Measurements from ENCODE around the gene RNF208.

DNA sequence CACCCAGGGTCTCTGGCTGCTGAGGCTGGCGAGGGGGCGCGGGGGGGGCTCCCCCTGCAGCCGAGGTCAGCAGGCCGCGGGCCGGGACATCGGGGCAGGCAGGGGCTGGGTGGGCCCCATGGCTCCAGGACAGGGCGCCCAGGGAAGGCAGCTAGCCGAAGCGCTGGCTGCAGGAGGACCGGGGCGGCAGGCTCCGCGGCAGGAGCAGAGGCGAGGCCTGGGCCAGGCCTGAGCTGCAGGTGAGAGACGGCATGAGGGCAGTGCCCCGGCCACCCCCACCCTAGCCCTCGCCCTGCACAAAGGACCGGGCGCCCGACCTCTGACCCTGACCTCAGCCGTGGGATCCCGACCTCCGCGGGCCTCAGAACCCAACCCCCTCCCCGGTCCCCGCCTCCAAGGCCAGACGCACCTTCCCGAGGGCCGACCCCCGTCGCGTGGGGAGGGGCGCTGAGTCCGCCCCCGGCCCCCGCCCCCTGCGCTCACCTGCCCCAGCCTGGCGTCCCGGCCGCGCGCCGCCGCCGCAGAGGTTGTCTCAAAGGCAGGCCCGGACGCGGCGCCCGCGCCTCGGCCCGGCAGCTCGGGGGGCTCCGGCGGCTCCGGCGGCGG lies 431 bp downstream of the RNF208 start:
- TF ChIP-seq EP300 (IDR thresholded peaks at IDR 0.05) (no peak), POLR2AphosphoS5 (IDR thresholded peaks at IDR 0.05) (no peak)
- TF ChIP-seq, protein P1, sequence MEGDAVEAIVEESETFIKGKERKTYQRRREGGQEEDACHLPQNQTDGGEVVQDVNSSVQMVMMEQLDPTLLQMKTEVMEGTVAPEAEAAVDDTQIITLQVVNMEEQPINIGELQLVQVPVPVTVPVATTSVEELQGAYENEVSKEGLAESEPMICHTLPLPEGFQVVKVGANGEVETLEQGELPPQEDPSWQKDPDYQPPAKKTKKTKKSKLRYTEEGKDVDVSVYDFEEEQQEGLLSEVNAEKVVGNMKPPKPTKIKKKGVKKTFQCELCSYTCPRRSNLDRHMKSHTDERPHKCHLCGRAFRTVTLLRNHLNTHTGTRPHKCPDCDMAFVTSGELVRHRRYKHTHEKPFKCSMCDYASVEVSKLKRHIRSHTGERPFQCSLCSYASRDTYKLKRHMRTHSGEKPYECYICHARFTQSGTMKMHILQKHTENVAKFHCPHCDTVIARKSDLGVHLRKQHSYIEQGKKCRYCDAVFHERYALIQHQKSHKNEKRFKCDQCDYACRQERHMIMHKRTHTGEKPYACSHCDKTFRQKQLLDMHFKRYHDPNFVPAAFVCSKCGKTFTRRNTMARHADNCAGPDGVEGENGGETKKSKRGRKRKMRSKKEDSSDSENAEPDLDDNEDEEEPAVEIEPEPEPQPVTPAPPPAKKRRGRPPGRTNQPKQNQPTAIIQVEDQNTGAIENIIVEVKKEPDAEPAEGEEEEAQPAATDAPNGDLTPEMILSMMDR (IDR thresholded peaks at IDR 0.05) = no peak

Measured in esophagus muscularis mucosa (tissue), 4 donors.